CD14-positive monocyte (primary cell): ENCODE measurements around the gene SPPL2A. TPM values are rescaled to one million over a fixed set of nuclear protein-coding genes. Genes with fewer than 3 reads are reported as not detected.

Experiments used
- DNase-seq, 3 donors: peaks; one replicate each; pipeline ENCODE4 v3.0.0-alpha.2; 2011 to 2022
- H2AFZ ChIP-seq: 2 replicates; pipeline ENCODE4 v1.6.0; 2012; ENCODE audit warnings: mild to moderate bottlenecking, low read depth, low read length, inconsistent platforms; ENCODE audit not compliant: insufficient read depth, poor library complexity, severe bottlenecking
- H3K27ac ChIP-seq, 2 donors: 1 replicate in 1 of 2; 2 replicates in 1 of 2; pipeline ENCODE4 v1.5.1; 2012 to 2013; ENCODE audit warnings: low read length in 2 of 2, control low read depth in 1 of 2, inconsistent platforms in 1 of 2, low read depth in 1 of 2, mild to moderate bottlenecking in 1 of 2
- H3K27me3 ChIP-seq, 2 donors: one replicate each; pipeline versions ENCODE4 v1.6.0 to v1.6.1; 2011 to 2013; ENCODE audit warnings: low read length in 2 of 2; ENCODE audit not compliant: control insufficient read depth in 2 of 2, insufficient read depth in 2 of 2
- H3K36me3 ChIP-seq, 2 donors: replicated peaks in 1 of 2; 1 replicate in 1 of 2; 2 replicates in 1 of 2; pipeline versions ENCODE4 v1.5.1 to v1.6.1; 2012 to 2013; ENCODE audit warnings: low read length in 2 of 2, control low read depth in 1 of 2, inconsistent platforms in 1 of 2, mild to moderate bottlenecking in 1 of 2; ENCODE audit not compliant: insufficient read depth in 2 of 2, control insufficient read depth in 1 of 2
- H3K4me1 ChIP-seq, 2 donors: 1 replicate in 1 of 2; 2 replicates in 1 of 2; pipeline versions ENCODE4 v1.5.1 to v1.6.1; 2012 to 2013; ENCODE audit warnings: low read length in 2 of 2, control low read depth in 1 of 2, inconsistent platforms in 1 of 2, mild to moderate bottlenecking in 1 of 2, moderate library complexity in 1 of 2; ENCODE audit not compliant: insufficient read depth in 2 of 2, control insufficient read depth in 1 of 2
- H3K4me2 ChIP-seq: replicated peaks from 2 replicates; pipeline ENCODE3; 2012; ENCODE audit warnings: low read length, moderate library complexity, mild to moderate bottlenecking; ENCODE audit not compliant: poor library complexity, severe bottlenecking; ENCODE audit errors: extremely low read depth
- H3K4me3 ChIP-seq, 3 experiments: fragments of 200-600 bp in 1 of 3; sonication (generic) in 1 of 3; replicated peaks in 1 of 3; 1 replicate in 2 of 3; 2 replicates in 1 of 3; pipeline ENCODE4 v1.5.1; 2011 to 2013; ENCODE audit warnings: low read length in 3 of 3, mild to moderate bottlenecking in 3 of 3, control low read depth in 2 of 3, low read depth in 2 of 3, inconsistent platforms in 1 of 3, moderate library complexity in 1 of 3
- H3K79me2 ChIP-seq: 2 replicates; pipeline ENCODE4 v1.6.0; 2012; ENCODE audit warnings: mild to moderate bottlenecking, control low read depth, inconsistent platforms, low read length, moderate library complexity; ENCODE audit not compliant: insufficient read depth
- H3K9ac ChIP-seq: 2 replicates; pipeline ENCODE4 v1.6.0; 2017; ENCODE audit warnings: low read length, mild to moderate bottlenecking; ENCODE audit not compliant: insufficient read depth, poor library complexity, severe bottlenecking
- H3K9me3 ChIP-seq, 2 donors: replicated peaks in 1 of 2; 1 replicate in 1 of 2; 2 replicates in 1 of 2; pipeline versions ENCODE4 v1.5.1 to v1.6.1; 2012 to 2013; ENCODE audit warnings: low read length in 2 of 2, control low read depth in 1 of 2; ENCODE audit not compliant: control insufficient read depth in 1 of 2, insufficient read depth in 1 of 2
- H4K20me1 ChIP-seq: 2 replicates; pipeline ENCODE4 v1.6.0; 2012; ENCODE audit warnings: mild to moderate bottlenecking, low read length, control low read depth, moderate library complexity; ENCODE audit not compliant: insufficient read depth
- H3K27ac Mint-ChIP-seq, 7 donors: one replicate each; pipeline ENCODE4 v1.8.0; 2020; ENCODE audit warnings: mild to moderate bottlenecking in 7 of 7, mixed read lengths in 7 of 7, moderate library complexity in 6 of 7, inconsistent platforms in 2 of 7
- H3K27me3 Mint-ChIP-seq, 3 donors: one replicate each; pipeline ENCODE4 v1.8.0; 2021 to 2022; ENCODE audit warnings: low read depth in 3 of 3, mild to moderate bottlenecking in 3 of 3, mixed read lengths in 3 of 3, moderate library complexity in 3 of 3, inconsistent platforms in 1 of 3
- H3K36me3 Mint-ChIP-seq, 2 donors: one replicate each; pipeline ENCODE4 v1.8.0; 2020; ENCODE audit warnings: mixed read lengths in 2 of 2, inconsistent platforms in 1 of 2, mild to moderate bottlenecking in 1 of 2
- H3K4me1 Mint-ChIP-seq: one replicate; pipeline ENCODE4 v1.8.0; 2020; ENCODE audit warnings: mild to moderate bottlenecking, mixed read lengths
- H3K4me3 Mint-ChIP-seq, 2 donors: one replicate each; pipeline ENCODE4 v1.8.0; 2020; ENCODE audit warnings: mild to moderate bottlenecking in 2 of 2, mixed read lengths in 2 of 2, moderate library complexity in 1 of 2
- H3K9me3 Mint-ChIP-seq, 7 donors: one replicate each; pipeline ENCODE4 v1.8.0; 2020 to 2022; ENCODE audit warnings: mixed read lengths in 7 of 7, mild to moderate bottlenecking in 6 of 7, moderate library complexity in 6 of 7, inconsistent platforms in 2 of 7
- CTCF ChIP-seq: fragments of 200-600 bp; IDR thresholded peaks from one replicate; pipeline ENCODE4 v1.8.0; 2022; ENCODE audit warnings: antibody characterized with exemption, mild to moderate bottlenecking
- WGBS: methylation state at CpG from one replicate; pipeline ENCODE4 v1.1.5; 2013; ENCODE audit warnings: missing lambda C conversion rate; ENCODE audit not compliant: insufficient coverage; 5-methylcytosine and 5-hydroxymethylcytosine counted together
- intact Hi-C, 2 donors: fragments of 100-400 bp; cut with micrococcal nuclease; formaldehyde crosslinking; loops; one replicate each; pipeline versions ENCODE4 v1.15.0 to v1.15.1; 2023
- polyA plus RNA-seq, 3 donors: library from polyadenylated mRNA; depleted of rRNA in 1 of 3; unstranded in 2 of 3; stranded (reverse) in 1 of 3; fragments of 300-500 nt in 2 of 3; fragments of >200 nt in 1 of 3; fragmentation: Illumina TruSeq in 2 of 3; gene quantifications; 1 replicate in 2 of 3; 2 replicates in 1 of 3; pipeline ENCODE4 v1.2.3, GENCODE V29; 2012 to 2021

The SPPL2A gene
- polyA plus RNA-seq, 3 donors: 111 to 204 (median 190) TPM

GRCh38 chr15:50707878-50708427 lies 57.6 kb downstream of the SPPL2A start:
- 100% methylated on average over 2 of the region's 3 CpGs for WGBS
- H3K27me3 Mint-ChIP-seq: no peaks in the 10 kb centered on the region

GRCh38 chr15:50702762-50703334 lies 62.7 kb downstream of the SPPL2A start:
- H3K36me3 ChIP-seq: peaks cover 20 to 66% of the 10 kb centered on the region in 2 donors
- no peak overlapping the region for H3K27ac Mint-ChIP-seq
- H3K4me3 ChIP-seq: no peak overlapping the region

More at GRCh38 chr15:50707878-50708427, 57.6 kb downstream of the SPPL2A start:
- no peak overlapping the region for H3K4me2 ChIP-seq
- no peaks in the 10 kb centered on the region for H3K27me3 ChIP-seq
- Mint-ChIP-seq H3K36me3 (peaks cover 32 to 68% of the 10 kb centered on the region in 2 donors), H3K4me1 (no peaks in the 10 kb centered on the region), H3K9me3 (no peaks in the 10 kb centered on the region), H3K27ac (no peak overlapping the region), H3K4me3 (no peak overlapping the region)
- H3K4me3 ChIP-seq: no peak overlapping the region
- H3K9me3 ChIP-seq: no peaks in the 10 kb centered on the region
- peaks cover 33 to 92% of the 10 kb centered on the region in 2 donors for H3K36me3 ChIP-seq
- H2AFZ ChIP-seq: no peak overlapping the region
- no peak overlapping the region for H3K27ac ChIP-seq
- H3K79me2 ChIP-seq: no peaks in the 10 kb centered on the region
- TF ChIP-seq CTCF: no peak
- no peaks in the 10 kb centered on the region for H3K4me1 ChIP-seq
- intact Hi-C loops: no loop called here
- H4K20me1 ChIP-seq: peaks cover 6% of the 10 kb centered on the region
- DNase-seq: no peak
- H3K9ac ChIP-seq: no peak overlapping the region

More at GRCh38 chr15:50702762-50703334, 62.7 kb downstream of the SPPL2A start:
- Histone ChIP-seq H3K4me2 (no peak overlapping the region), H3K4me1 (no peaks in the 10 kb centered on the region), H3K27ac (no peak overlapping the region), H3K9me3 (no peaks in the 10 kb centered on the region), H3K79me2 (no peaks in the 10 kb centered on the region), H2AFZ (no peak overlapping the region), H3K9ac (no peak overlapping the region), H4K20me1 (no peaks in the 10 kb centered on the region), H3K27me3 (no peaks in the 10 kb centered on the region)
- Mint-ChIP-seq H3K4me3 (no peak overlapping the region), H3K9me3 (no peaks in the 10 kb centered on the region), H3K4me1 (no peaks in the 10 kb centered on the region), H3K27me3 (no peaks in the 10 kb centered on the region), H3K36me3 (peaks cover 31 to 54% of the 10 kb centered on the region in 2 donors)
- WGBS: no CpG with 5 or more reads among the region's 1 CpG
- TF ChIP-seq CTCF: no peak
- DNase-seq: no peak
- intact Hi-C loops: no loop called here
